ENCODE data around the gene CDC42EP5. TPM values are rescaled to one million over a fixed set of nuclear protein-coding genes. Genes with fewer than 3 reads are reported as not detected.

The CDC42EP5 gene
- total RNA-seq, 3 donors from 2014 or later (not counting 1 experiment from before 2014, with no cell fraction given), result not detected

- TF ChIP-seq CTCF (IDR thresholded peaks at IDR 0.05), result no peak
- Histone ChIP-seq H3K27me3 (ENCODE audit: control insufficient read depth, insufficient read depth, low read length) (peaks cover 24% of the 10 kb centered on the region), H3K36me3 (ENCODE audit: control insufficient read depth, insufficient read depth, low read length) (no peaks in the 10 kb centered on the region), H3K4me1 (ENCODE audit: control insufficient read depth, insufficient read depth, low read length) (peaks cover 34% of the 10 kb centered on the region), H3K27ac (ENCODE audit: low read length) (no peak overlapping the region), H3K9me3 (ENCODE audit: control insufficient read depth, insufficient read depth, low read length) (no peaks in the 10 kb centered on the region), H3K4me3 (ENCODE audit: low read length) (no peak overlapping the region)
- H3K27ac Mint-ChIP-seq, result no peak overlapping the region
- peaks cover 16 to 32% of the 10 kb centered on the region in 2 donors for H3K4me1 Mint-ChIP-seq
- H3K36me3 Mint-ChIP-seq, result no peaks in the 10 kb centered on the region
- H3K4me3 Mint-ChIP-seq, result no peak overlapping the region
- ATAC-seq, result no peak
- intact Hi-C loops (cut with micrococcal nuclease), result no loop called here
- peaks cover 4% of the 10 kb centered on the region in 2 donors for H3K9me3 Mint-ChIP-seq
- no peak for DNase-seq
- 16% methylated on average over 28 of the region's 28 CpGs for WGBS (ENCODE audit: insufficient coverage)
- H3K27me3 Mint-ChIP-seq (ENCODE audit: low read depth in 2 of 2), result peaks cover 11 to 31% of the 10 kb centered on the region in 2 donors
Measured at GRCh38 chr19:54415901-54416673, 57.0 kb downstream of the CDC42EP5 start.

GRCh38 chr19:54415208-54415900, 57.7 kb downstream of the CDC42EP5 start, which contains the start of gene TTYH1:
TSS of gene TTYH1 (plus strand) at chr19:54415464. CDS start at chr19:54415553, 89 bp downstream.
- peaks cover 34% of the 10 kb centered on the region for H3K4me1 ChIP-seq (ENCODE audit: control insufficient read depth, insufficient read depth, low read length)
- H3K9me3 ChIP-seq (ENCODE audit: control insufficient read depth, insufficient read depth, low read length), result no peaks in the 10 kb centered on the region
- Mint-ChIP-seq H3K4me3 (no peak within 1 kb of the TSS), H3K4me1 (peaks cover 16 to 32% of the 10 kb centered on the region in 2 donors), H3K27me3 (ENCODE audit: low read depth in 2 of 2) (peaks cover 17 to 35% of the 10 kb centered on the region in 2 donors), H3K27ac (peak within 1 kb of the TSS in 1 of 2 donors; percentile 56), H3K9me3 (peaks cover 4% of the 10 kb centered on the region in 2 donors), H3K36me3 (no peaks in the 10 kb centered on the region)
- H3K4me3 ChIP-seq (ENCODE audit: low read length), result no peak within 1 kb of the TSS
- no peaks in the 10 kb centered on the region for H3K36me3 ChIP-seq (ENCODE audit: control insufficient read depth, insufficient read depth, low read length)
- WGBS (ENCODE audit: insufficient coverage), result 4% methylated on average over 57 of the region's 68 CpGs
- intact Hi-C loops (cut with micrococcal nuclease), result no loop called here
- H3K27me3 ChIP-seq (ENCODE audit: control insufficient read depth, insufficient read depth, low read length), result peaks cover 24% of the 10 kb centered on the region
- ATAC-seq (peak; percentile 61 to 70 (median 68)), DNase-seq (peak; percentile 41 to 55)
- H3K27ac ChIP-seq (ENCODE audit: low read length), result no peak within 1 kb of the TSS
- peak; percentile 54 for TF ChIP-seq CTCF (IDR thresholded peaks at IDR 0.05)

Other genes with a start within 250 kb of the CDC42EP5 start
- 1 to 10 TPM; 2.1 to 2.6 (median 2.1) TPM for gene LILRA6, start 230.5 kb downstream of the CDC42EP5 start, total RNA-seq
- under 1 TPM in 2 of 3 donors, not detected in 1; 0.09 to 0.18 TPM for gene LILRB5, start 216.0 kb downstream of the CDC42EP5 start, total RNA-seq
- gene LILRB2, start 192.2 kb downstream of the CDC42EP5 start, total RNA-seq, result 10 to 100 TPM in 2 of 3 donors, 1 to 10 TPM in 1; 4.6 to 41.4 (median 23.7) TPM
- 10 to 100 TPM in 2 of 3 donors, 1 to 10 TPM in 1; 3.4 to 22.3 (median 11.1) TPM for gene LILRA5, start 160.1 kb downstream of the CDC42EP5 start, total RNA-seq
- gene LILRA4, start 134.1 kb downstream of the CDC42EP5 start, total RNA-seq, result 1 to 10 TPM in 2 of 3 donors, not detected in 1; 2.0 to 2.4 TPM
- gene LAIR1, start 108.4 kb downstream of the CDC42EP5 start, total RNA-seq, result 100 to 1,000 TPM; 117 to 163 (median 156) TPM
- gene TTYH1, start 57.8 kb downstream of the CDC42EP5 start, total RNA-seq, result under 1 TPM; 0.59 to 0.84 (median 0.65) TPM
- 100 to 1,000 TPM; 479 to 563 (median 507) TPM for gene LENG8, start 24.1 kb downstream of the CDC42EP5 start, total RNA-seq
- gene LENG9, start 9.5 kb downstream of the CDC42EP5 start, total RNA-seq, result 1 to 10 TPM; 3.2 to 5.6 (median 4.3) TPM
- 10 to 100 TPM; 44.1 to 67.7 (median 53.3) TPM for gene LAIR2, start 29.5 kb upstream of the CDC42EP5 start, total RNA-seq
- 1 to 10 TPM; 1.4 to 8.4 (median 5.6) TPM for gene LILRA2, start 100.5 kb upstream of the CDC42EP5 start, total RNA-seq
- gene LILRA1, start 120.3 kb upstream of the CDC42EP5 start, total RNA-seq, result 10 to 100 TPM in 1 of 3 donors, 1 to 10 TPM in 2; 1.4 to 13.0 (median 6.1) TPM
- gene LILRB1, start 157.2 kb upstream of the CDC42EP5 start, total RNA-seq, result 10 to 100 TPM; 18.4 to 44.4 (median 38.5) TPM
- gene LILRB4, start 189.7 kb upstream of the CDC42EP5 start, total RNA-seq, result 1 to 10 TPM; 1.5 to 3.6 (median 2.5) TPM